Measurements from ENCODE around the gene NBEA.

Gene NBEA

DNA sequence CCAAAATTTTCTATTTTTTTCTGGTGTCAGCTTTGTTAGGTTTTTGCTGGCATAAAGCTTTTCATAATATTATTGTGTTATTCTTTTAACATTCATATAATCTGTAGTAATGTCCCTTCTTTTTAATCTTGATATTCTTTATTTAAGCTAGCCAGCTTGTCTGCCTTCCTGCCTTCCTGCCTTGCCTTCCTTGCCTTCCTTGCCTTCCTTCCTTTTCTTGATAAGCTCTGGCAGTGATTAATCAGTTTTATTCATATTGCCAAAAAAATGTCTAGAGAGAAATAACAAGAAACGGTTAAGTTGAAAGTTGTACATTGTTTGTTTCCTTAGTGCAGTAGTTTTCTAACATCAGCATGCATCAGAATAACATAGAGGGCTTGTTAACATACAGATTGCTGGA lies 277.0 kb downstream of the NBEA start:
- H3K36me3 ChIP-seq (replicated peaks): no peaks in the 10 kb centered on the region
- H3K27ac ChIP-seq: no peak overlapping the region
- DNase-seq: no peak
- no peaks in the 10 kb centered on the region for H3K27me3 ChIP-seq (replicated peaks)
- no peak overlapping the region for H3K4me3 ChIP-seq (ENCODE audit: low read depth, low read length)
- TF ChIP-seq CTCF (IDR thresholded peaks at IDR 0.05; ENCODE audit: low read depth, low read length, missing control alignments): no peak
- in situ Hi-C loops (cut with HindIII; ENCODE audit: low pct_ligation_motif_present, low sequenced_read_pairs): no loop called here

- Histone ChIP-seq H3K27ac (no peak overlapping the region), H3K4me3 (ENCODE audit: low read depth, low read length) (no peak overlapping the region), H3K27me3 (replicated peaks) (no peaks in the 10 kb centered on the region), H3K36me3 (replicated peaks) (no peaks in the 10 kb centered on the region)
- in situ Hi-C loops (cut with HindIII; ENCODE audit: low pct_ligation_motif_present, low sequenced_read_pairs): no loop called here
- no peak for DNase-seq
- TF ChIP-seq CTCF (IDR thresholded peaks at IDR 0.05; ENCODE audit: low read depth, low read length, missing control alignments): no peak
Observed at GRCh38 chr13:35225159-35225558, 283.1 kb downstream of the NBEA start.

DNA sequence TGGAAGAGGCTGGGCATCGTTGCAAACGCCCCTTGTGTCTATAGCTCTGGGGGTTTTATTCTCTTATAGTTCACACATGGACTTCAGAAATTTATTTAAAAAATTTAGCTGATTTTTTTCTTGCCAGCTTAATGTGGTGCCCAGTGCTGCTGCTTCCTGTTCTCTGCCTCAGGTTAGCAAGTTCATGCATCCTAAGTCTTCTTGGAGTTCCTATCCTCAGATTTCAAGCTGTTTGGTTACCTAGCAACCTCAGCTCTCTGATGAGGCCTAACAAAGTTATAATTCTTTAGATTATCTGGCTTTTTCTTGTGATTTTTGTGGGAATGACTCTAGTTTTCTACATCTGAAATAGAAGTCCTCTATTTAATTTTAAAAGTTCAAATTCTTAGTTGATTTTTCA lies 283.5 kb downstream of the NBEA start:
- Histone ChIP-seq H3K4me3 (ENCODE audit: low read depth, low read length) (no peak overlapping the region), H3K36me3 (replicated peaks) (no peaks in the 10 kb centered on the region), H3K27ac (no peak overlapping the region), H3K27me3 (replicated peaks) (no peaks in the 10 kb centered on the region)
- no peak for TF ChIP-seq CTCF (IDR thresholded peaks at IDR 0.05; ENCODE audit: low read depth, low read length, missing control alignments)
- in situ Hi-C loops (cut with HindIII; ENCODE audit: low pct_ligation_motif_present, low sequenced_read_pairs): no loop called here
- no peak for DNase-seq

GRCh38 chr13:35228536-35228935 lies 286.5 kb downstream of the NBEA start:
- in situ Hi-C loops (cut with HindIII; ENCODE audit: low pct_ligation_motif_present, low sequenced_read_pairs): no loop called here
- no peak for DNase-seq
- no peak for TF ChIP-seq CTCF (IDR thresholded peaks at IDR 0.05; ENCODE audit: low read depth, low read length, missing control alignments)
- Histone ChIP-seq H3K4me3 (ENCODE audit: low read depth, low read length) (no peak overlapping the region), H3K27ac (no peak overlapping the region), H3K36me3 (replicated peaks) (no peaks in the 10 kb centered on the region), H3K27me3 (replicated peaks) (no peaks in the 10 kb centered on the region)

DNA sequence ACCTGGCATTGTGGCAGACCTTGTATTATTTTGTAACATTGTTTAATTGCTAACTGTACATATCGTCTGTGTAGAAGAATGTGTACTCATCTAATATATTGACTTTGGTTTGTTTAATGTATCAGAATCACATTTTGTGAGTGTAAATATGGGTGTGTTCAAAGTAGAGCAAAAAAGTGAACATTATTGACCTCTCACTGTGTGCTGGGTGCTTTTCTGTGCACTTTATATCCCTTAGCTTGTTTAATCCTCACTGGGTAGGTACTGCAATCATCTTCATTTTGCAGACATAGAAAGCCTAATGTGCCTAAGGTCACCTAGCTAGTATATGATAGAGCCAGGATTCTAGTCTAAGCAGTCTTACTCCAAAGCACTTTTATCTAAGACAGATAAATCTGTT lies 289.4 kb downstream of the NBEA start:
- TF ChIP-seq CTCF (IDR thresholded peaks at IDR 0.05; ENCODE audit: low read depth, low read length, missing control alignments): no peak
- Histone ChIP-seq H3K36me3 (replicated peaks) (no peaks in the 10 kb centered on the region), H3K4me3 (ENCODE audit: low read depth, low read length) (no peak overlapping the region), H3K27me3 (replicated peaks) (no peaks in the 10 kb centered on the region), H3K27ac (no peak overlapping the region)
- no peak for DNase-seq
- in situ Hi-C loops (cut with HindIII; ENCODE audit: low pct_ligation_motif_present, low sequenced_read_pairs): no loop called here

DNA sequence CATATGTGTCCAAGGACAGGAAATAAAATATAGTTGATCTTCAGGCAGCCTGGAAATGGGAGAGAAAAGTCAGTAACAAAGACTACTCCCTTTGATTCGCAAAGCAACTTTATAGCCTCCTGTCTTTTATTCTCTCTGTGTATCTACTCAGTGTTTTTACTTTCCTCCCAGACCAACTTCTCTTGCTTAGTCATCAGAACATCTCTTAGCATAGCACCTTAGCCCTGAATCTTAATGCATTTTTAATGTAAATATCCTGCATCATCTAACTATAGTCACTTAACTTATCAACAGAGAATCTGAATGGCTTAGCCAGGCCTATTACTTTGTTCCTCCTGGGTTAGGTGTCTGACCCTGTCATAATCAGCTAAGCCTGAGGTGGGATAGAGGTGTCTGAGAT lies 296.2 kb downstream of the NBEA start:
- no peak overlapping the region for H3K27ac ChIP-seq
- in situ Hi-C loops (cut with HindIII; ENCODE audit: low pct_ligation_motif_present, low sequenced_read_pairs): no loop called here
- no peak for TF ChIP-seq CTCF (IDR thresholded peaks at IDR 0.05; ENCODE audit: low read depth, low read length, missing control alignments)
- no peaks in the 10 kb centered on the region for H3K36me3 ChIP-seq (replicated peaks)
- no peak for DNase-seq
- H3K4me3 ChIP-seq (ENCODE audit: low read depth, low read length): no peak overlapping the region
- no peaks in the 10 kb centered on the region for H3K27me3 ChIP-seq (replicated peaks)

All from brain microvascular endothelial cell (primary cell).